ENCODE data around the gene CLK1.
A peak's percentile ranks its signal among the peaks of the same experiment; 100 is the strongest.

The CLK1 gene

DNA sequence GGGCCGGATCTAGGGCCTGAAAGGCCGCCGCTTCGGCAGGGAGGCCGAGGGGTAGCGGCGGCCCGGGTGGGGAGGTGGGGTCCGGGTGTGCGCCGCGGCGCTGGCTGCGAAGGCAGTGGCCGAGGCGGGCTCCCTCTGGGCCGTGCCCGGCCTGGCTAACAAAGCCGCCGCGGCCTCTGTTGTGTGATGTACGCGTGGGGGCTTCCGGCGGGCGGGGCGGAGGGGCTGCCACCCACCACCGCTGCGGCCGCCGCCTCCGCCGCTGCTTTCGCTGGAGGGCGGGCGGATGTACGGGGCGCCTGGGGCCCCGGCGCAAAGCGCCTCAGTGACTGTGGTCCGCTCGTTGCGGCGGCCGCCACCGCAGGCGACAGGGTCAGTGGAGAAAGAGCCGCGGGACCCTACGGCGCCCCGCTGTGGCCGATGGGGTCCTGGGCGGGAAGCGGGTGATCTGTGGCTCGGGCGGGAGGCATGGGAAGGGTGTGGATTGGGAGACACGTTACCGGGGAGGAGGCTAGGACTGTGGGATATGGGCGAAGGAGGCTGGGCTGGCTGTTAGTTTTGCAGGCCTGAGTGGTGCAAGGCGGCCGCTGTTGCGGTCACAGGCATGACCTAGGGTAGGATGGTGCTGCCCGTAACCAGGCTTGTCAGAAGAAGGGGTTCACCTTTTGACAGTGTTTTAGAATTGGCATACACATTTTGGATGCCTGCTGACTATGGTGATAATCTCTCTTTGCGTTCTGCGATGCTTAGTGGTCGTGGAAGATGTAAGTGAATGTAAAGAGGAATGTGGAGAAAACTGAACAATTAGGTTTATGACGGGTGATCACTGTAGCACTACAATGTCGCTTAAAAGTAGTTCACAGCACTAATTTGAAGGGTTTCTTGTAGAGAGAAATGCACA lies 52.1 kb downstream of the CLK1 start:
- peak overlapping the region; percentile 90 for H3K4me3 ChIP-seq (ENCODE audit: low read length)
- H3K36me3 ChIP-seq (ENCODE audit: insufficient read depth, low read length) = peaks cover 38% of the 10 kb centered on the region
- H3K27me3 ChIP-seq (ENCODE audit: insufficient read depth, low read length) = no peaks in the 10 kb centered on the region
- peak overlapping the region; percentile 50 for H2AFZ ChIP-seq (ENCODE audit: low read depth, low read length)
- peaks cover 20% of the 10 kb centered on the region for H3K4me1 ChIP-seq (ENCODE audit: insufficient read depth, low read length)
- no peaks in the 10 kb centered on the region for H3K9me3 ChIP-seq (ENCODE audit: low read length)

DNA sequence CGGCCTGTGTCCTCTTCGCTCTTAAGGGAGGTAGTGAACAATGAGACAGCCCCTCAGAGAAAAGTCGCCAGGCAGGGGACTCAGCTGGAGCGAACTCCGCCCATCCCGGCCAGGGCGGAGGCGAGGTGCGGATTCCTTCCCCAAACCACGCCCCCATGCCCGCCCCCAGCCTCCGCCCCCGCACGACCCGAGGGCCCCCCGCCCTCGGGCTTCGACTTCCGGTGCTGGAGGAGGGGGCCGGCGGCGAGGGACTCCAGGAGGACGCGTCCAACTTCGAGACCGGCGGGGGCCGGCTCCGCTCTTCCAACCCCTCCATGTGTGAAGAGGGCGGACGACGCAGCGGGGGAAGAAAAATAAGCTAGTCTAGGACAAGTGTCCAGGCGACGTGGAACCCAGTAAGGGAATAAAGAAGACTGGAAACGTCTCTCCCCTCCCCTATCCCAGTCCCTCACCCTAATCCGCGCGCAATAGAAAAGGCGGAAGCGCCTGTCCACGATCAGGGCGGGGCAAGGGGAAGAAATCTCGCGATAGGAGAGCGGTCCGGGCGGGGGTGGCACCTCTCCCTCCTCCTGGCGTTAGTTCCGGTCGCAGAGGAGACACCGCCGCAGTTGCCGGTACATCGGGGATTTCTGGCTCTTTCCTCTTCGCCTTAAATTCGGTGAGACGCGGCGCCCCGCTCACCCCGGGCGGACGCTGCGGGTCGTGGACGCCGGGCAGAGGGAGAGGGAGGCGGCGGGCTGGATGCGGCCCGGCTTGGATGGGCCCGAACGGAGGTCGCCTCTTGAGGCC lies 52.9 kb downstream of the CLK1 start, which contains the start of gene BZW1:
TSS of gene BZW1 (plus strand) at position 578 of the 789 bp plus-strand sequence. CDS start 1,308 bp downstream, outside the sequence.
- Histone ChIP-seq H3K4me1 (ENCODE audit: insufficient read depth, low read length) (peaks cover 20% of the 10 kb centered on the region), H3K36me3 (ENCODE audit: insufficient read depth, low read length) (peaks cover 30% of the 10 kb centered on the region), H3K27me3 (ENCODE audit: insufficient read depth, low read length) (no peaks in the 10 kb centered on the region), H3K4me3 (ENCODE audit: low read length) (peak within 1 kb of the TSS; percentile 90), H3K9me3 (ENCODE audit: low read length) (no peaks in the 10 kb centered on the region), H2AFZ (ENCODE audit: low read depth, low read length) (peak within 1 kb of the TSS; percentile 74)

DNA sequence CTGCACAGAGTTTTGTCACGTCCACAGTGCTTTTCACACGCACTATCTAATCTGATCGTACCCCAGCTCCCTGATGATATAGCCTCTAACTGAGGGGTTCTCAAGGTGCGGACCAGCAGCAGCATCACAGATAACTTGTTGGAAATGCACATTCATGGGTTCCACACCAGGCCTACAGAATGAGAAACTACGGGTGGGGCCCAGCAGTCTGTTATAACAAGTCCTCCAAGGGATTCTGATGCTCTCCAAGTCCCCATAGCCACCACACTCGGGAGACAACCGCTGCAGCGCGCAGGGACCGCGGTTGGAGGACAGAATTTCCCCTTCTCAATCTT lies 53.5 kb downstream of the CLK1 start:
- Histone ChIP-seq H3K36me3 (ENCODE audit: insufficient read depth, low read length) (peaks cover 24% of the 10 kb centered on the region), H2AFZ (ENCODE audit: low read depth, low read length) (peak overlapping the region; percentile 74), H3K4me1 (ENCODE audit: insufficient read depth, low read length) (peaks cover 20% of the 10 kb centered on the region), H3K9me3 (ENCODE audit: low read length) (no peaks in the 10 kb centered on the region), H3K4me3 (ENCODE audit: low read length) (peak overlapping the region; percentile 62), H3K27me3 (ENCODE audit: insufficient read depth, low read length) (no peaks in the 10 kb centered on the region)

DNA sequence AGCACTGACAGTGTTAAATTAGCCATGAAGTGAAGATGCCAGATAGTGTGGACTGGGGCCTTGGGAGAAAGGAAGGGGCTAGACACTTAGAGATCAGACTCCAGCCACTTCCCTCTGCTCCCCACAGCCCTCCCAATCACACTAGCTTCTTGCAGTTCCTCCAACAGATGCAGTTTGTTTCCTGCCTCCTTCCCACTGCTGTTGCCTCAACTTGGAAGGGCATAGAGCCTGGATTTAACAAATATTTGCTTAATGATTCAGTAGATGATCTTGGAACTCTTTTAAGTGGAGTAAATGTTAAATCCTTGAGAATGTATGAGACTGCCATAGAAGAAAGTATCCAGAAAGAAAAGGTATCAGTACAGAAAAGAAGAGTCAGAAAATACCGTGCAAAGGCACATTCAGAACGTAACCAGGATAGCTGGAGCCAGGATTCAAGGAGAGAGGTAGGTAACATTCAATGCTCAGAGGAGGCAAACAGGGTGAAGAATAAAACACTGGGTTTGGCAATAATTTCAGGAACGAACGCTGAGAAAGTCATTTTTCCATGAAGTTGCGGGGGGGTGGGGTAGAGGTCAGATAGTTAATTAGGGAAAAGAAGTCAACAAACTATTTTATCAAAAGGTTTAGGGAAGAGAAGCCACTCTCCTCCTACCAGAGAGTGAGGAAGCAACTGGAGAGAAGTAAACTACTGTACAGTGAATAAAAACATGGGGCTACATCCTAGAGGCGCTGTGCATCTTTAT lies 54.0 kb downstream of the CLK1 start:
- Histone ChIP-seq H3K9me3 (ENCODE audit: low read length) (no peaks in the 10 kb centered on the region), H3K4me1 (ENCODE audit: insufficient read depth, low read length) (peaks cover 20% of the 10 kb centered on the region), H3K36me3 (ENCODE audit: insufficient read depth, low read length) (peaks cover 20% of the 10 kb centered on the region), H3K4me3 (ENCODE audit: low read length) (peak overlapping the region; percentile 62), H2AFZ (ENCODE audit: low read depth, low read length) (peak overlapping the region; percentile 74), H3K27me3 (ENCODE audit: insufficient read depth, low read length) (no peaks in the 10 kb centered on the region)

DNA sequence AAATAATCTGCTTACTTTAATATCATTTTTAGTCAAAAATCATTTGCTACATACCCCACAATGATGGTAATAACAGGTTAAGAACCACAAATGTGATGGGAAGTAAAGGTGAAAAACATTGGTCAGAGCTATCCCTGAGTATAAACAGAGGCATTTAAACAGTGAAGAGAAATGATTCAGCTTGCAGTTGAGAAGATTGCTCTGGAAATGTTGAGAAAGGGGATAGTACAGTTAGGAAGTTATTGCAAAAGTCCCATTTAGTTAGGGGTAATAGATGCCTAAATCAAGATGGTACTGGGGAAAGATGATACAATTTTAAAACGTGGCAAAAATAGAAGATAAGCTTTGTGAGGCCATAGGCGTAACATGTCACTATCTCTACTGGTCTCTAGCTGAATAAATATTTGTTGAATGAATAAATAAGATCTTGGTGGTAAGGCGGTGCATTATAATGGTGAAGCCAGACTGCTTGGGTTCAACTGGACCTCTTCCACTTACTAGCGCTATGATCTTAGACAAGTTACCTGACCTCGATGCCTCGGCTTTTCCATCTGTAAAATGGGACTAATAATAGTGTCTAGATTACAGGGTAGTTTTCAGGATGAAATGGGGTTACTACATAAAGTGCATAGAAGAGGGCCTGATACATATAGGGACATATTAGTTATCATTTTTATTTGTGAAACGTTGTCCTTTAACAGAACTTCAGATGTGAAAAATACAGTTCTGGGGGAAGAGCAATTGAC lies 54.8 kb downstream of the CLK1 start:
- Histone ChIP-seq H3K4me1 (ENCODE audit: insufficient read depth, low read length) (peaks cover 20% of the 10 kb centered on the region), H2AFZ (ENCODE audit: low read depth, low read length) (peak overlapping the region; percentile 74), H3K9me3 (ENCODE audit: low read length) (no peaks in the 10 kb centered on the region), H3K27me3 (ENCODE audit: insufficient read depth, low read length) (no peaks in the 10 kb centered on the region), H3K36me3 (ENCODE audit: insufficient read depth, low read length) (peaks cover 12% of the 10 kb centered on the region), H3K4me3 (ENCODE audit: low read length) (no peak overlapping the region)

All from neuron (in vitro differentiated cells).